Activated CD4-positive, alpha-beta T cell treated with anti-CD3 and anti-CD28 coated beads, Interleukin-2, amount 50 U/mL, for 4 hours (primary cell): Measurements from ENCODE around the gene IFNLR1.

ENCODE experiments used
- DNase-seq, 2 experiments: peaks; one replicate each; pipeline ENCODE4 v3.0.0-alpha.2; 2020

IFNLR1 gene

DNA sequence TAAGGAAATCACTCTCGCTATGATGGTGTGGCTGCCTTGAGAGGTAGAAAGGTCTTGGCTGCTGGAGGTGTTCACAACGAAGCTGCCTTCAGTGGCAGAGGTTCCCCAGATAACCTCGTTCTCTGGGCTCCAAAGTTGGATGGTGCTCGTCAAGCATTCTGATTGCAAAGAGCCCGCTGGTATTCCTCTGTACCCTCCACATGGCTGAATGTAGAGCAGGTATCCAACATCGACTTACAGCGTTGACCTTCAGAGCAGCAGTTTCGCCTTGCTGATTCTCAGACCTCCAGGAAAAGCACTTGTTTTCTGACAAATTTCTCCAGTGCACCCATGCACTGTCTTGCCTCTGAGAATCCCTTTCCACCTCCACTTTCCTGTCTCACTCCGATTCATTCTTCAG is 39.9 kb downstream of the IFNLR1 start:
- no peak for DNase-seq

DNA sequence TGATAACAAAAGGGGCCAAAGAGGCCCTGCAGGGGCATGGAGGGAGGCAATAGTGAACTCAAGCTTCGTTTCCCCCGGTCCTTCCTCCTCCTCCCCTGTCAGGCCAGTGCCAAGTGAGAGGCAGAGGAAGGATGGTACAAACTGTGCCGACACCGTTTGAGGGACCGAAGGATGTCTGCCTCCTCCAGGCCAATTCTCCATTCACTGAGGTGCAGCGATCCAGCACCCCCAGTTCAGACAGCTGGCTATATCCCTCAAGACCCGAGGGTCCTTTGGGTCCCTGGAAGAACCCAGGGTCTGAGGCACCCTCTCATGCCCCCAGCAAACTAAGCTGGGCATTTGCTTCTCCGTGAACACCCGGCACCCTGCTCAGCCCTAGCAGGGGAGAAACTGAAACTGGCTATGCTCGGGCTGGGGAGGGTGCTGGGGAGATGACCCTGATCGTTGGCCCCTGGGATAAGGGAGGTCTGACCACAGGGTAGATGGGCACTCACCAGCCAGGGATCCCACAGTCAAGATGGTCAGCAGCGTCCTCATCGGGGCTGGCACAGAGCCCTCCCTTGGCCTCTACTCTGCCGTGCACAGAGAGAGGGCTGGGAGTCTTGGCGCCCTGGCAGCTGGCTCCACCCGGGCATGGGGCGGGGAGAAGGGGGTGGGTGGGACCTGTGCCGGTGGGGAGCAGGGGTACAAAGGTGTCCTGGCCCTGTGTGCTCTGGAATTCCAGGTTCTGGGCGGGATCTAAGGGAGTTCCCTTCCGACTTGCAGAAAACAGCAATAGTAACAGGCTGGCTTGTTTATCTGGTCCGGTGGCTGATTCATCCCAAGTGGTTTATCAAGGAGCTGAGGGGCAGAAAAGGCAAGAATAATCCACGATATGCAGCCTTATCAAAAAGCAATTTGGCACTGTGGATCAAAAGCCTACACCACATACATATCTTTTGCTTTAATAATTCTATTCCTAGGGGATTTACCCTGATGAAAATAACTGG is 44.2 kb downstream of the IFNLR1 start, which contains the start of gene IL22RA1:
IL22RA1 (minus strand) TSS at position 595 of the 989 bp plus-strand sequence; CDS start at position 537, 58 bp downstream.
- no peak for DNase-seq

DNA sequence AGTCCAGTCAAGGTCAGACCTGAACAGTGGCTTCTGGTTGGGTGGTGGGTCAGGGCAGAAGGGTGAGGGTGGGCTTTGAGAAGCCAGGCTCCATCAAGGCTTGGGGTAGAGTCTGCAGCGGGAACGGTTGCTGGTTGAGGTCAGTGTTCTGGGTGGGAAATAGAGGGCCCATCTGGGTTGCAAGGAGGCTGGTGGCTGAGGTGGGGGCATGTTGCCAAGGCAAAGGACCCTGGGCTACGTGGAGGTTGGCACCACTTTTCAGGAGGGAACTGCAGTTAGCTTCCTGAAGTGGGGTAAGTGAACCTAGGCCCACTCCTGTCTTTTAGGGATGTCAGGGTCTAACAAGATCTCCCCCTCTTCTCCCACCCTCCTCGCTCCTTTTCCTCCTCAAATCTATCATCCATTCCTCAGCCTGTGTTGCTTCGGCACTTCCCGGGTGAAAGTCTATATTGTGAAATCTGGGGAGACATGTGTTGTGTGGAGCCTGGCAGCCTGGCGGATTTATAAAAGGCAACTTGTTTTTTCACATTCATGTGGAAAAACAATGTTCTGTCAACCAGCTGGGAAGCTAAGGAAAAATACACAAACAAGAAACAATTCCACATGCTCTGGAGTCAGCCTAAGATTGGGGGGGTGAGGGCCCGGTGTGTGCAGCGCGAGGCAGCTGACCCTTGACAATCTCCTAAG is 45.6 kb downstream of the IFNLR1 start:
- DNase-seq = no peak

DNA sequence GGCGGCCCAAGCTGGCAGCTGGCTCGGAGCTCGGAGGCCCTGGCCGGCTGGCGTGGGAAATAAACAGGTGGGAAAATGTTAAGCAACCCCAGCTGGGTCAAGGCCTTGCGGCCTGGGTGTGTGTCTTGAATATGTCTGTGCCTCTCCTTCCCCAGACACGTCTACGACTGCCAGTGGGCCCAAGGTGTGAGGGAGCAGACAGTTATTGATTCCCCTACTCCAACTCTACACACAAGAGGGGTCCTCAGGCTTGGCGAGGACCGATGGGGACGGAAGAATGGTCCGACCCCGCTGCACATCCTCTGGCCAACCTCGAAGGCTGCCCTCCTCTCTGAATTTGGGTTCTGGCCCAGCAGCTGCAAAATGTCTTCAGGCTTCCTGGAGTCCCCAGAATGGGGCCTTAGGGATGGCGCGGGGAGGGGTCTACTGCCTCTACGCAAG is 46.3 kb downstream of the IFNLR1 start:
- no peak for DNase-seq

DNA sequence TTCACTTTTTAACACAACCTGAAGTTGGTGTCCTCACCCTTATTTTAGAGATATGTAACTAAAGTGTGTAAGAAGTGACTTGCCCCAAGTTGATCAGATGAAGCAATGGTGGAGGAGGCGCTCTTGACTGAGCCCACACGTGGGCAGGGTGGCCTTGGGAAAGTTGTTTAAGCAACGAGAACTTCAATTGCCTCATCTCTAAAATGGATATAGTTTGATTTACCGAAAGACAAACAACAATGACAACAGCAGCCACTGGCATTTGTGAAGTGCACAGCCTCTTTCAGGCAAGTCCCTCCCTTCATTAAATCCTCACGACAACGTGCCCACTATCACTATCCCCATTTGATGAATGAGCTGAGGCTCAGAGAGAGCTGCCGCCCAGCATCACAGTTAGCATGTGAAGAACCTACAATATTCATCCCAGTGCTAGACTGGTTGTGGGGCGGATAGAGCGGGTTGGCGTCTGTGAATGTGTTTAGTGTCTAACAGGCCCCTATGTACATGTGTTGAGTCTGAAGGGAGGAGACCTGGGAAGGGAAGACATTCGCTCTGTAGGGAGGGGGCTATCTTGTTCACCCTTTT is 47.2 kb downstream of the IFNLR1 start:
- DNase-seq = no peak

DNA sequence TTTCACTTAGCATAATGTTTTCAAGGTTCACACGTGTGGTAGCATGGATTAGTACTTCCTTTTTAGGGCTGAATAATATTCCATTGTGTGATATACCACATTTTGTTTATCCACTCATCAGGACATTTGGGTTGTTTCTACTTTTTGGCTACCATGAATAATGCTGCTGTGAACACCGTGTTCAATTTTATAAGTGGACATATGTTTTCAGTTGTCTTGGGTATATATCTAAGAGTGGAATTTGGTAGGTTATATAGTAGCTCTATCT is 47.9 kb downstream of the IFNLR1 start:
- DNase-seq = no peak

DNA sequence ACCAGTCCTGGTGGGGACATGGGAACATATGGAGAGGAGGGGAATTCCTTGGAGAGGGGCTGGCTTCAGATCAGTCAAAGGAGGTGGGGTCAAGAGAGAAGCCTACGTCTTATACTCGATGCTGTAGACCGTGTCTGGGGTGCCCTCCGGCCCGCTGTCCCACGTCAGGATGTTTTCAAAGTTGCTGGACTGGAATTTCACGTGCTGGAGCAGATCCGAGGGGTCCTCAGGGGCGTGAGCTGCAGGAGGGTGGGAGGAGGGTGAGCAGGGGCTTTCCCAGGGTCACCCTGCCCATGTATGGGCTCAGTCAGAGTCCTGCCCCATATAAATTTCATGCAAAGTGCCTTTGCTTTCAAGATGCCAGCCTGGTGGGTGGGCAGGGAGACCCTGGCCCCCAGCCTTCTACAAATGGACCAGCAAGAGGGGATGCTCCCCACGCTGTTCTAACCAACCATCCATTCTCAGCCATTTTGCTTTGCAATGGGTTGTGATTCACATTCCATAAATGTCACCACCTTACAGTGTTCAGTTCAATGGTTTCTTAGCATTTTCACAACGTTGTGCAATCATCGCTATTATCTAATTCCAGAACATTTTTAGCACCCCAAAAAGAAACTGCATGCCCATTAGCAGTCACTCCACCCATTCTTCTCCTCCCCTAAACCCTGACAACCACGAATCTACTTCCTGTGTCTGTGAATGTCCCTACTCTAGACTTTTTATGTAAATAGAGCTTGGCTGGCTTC is 48.4 kb downstream of the IFNLR1 start:
- DNase-seq = no peak

DNA sequence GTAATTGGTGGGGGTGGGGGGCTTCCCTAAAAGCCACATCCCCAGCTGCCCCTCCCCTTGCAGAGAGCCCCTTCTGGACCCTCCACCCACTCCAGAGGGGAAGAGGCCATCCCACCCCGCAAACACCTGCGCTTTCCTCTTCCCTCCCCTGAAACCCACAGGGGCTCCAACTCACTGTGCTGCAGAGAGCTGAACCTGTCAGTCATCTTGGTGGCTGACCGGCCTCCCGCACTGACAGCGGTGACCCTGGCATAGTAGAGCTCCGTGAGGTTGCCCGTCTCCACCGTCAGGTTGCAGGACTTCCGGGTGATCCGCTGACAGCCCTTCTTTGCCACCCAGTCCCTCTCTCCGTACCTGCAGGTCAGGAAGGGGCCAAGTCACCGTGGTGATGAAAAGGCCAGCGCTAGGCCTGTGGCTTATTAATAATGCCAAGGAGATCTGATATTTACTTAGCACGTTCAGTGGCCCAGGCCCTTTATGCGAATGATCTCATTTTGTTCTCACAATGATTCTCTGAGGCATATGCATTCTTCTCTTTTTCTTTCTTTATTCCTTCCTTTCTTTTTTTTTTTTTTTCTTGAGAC is 50.0 kb downstream of the IFNLR1 start:
- no peak for DNase-seq

DNA sequence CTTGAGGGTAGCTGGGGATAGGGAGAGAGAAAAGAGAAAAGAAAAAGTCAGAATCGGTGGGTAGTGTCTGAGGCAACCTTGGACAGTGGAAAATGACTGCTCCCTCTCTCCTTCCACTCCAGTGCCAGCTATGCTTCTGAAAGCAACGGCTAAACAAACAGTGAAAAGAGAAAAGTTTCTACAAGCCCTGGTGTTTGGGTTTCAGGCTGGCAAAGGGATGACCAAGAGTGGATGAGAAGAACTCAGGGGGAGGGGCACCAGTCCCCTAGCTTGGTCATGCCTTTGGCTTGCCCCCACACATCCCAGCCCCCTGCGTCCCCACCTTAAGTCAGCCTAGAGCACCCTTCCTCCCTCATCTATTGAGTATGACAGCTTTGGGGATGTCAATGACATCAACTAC is 52.7 kb downstream of the IFNLR1 start:
- DNase-seq = no peak

DNA sequence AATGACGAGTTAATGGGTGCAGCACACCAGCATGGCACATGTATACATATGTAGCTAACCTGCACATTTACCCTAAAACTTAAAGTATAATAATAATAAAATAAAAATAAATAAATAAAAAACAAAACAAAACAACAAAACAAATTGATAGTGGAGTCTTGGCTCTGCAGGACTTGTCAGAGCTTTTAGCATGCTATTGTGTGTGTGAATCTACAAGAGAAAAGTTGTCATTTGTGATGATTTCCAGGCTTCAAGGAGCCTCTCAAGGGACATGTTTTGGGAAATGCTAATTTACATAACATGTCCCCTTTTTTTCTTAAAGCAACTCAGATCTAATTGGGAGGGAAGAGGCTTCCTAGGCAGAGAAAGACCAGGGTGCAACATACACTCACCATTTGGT is 53.3 kb downstream of the IFNLR1 start:
- no peak for DNase-seq

DNA sequence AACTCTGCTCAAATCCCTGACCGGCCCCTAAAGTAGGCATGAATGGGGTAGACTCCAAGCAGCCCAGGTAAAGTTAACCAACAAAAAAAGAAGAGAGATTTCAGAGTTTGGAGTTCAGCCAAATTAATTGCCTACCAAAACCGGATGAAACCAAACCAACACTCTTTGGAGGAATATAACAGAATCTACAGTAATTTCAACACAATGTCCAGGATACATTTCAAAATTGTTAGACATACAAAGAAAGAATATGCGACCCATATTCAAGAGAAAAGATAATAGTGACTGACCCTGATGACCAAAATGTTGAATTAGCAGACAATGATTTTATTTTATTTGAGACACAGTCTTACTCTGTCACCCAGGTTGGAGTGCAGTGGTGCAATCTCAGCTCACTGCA is 56.7 kb downstream of the IFNLR1 start:
- no peak for DNase-seq

DNA sequence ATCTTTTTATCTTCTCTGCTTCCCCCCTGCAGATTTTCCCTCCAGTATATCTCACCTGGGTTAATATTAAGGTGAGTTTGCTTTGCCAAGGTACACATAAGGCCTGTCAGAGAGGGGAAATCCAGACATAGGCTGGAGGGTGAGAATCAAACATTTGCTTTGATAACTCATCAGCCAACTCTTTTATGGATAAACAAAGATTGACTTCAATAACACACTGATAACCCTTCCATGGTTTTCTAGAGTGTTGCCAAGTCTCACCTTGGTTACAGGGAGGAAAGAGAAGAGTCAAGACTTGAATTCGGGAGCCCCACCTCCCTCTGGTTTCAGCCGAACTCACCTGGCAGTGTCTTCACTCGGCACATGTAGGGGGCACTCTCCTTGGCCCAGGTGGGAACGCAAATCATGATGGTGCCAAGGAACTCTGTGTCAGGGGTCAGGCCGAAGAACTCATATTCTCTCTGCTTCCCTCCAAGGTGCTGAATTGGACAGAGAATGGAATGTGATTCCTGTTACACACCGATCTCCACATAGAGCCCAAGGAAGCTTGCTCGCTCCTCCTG is 59.2 kb downstream of the IFNLR1 start:
- no peak for DNase-seq

DNA sequence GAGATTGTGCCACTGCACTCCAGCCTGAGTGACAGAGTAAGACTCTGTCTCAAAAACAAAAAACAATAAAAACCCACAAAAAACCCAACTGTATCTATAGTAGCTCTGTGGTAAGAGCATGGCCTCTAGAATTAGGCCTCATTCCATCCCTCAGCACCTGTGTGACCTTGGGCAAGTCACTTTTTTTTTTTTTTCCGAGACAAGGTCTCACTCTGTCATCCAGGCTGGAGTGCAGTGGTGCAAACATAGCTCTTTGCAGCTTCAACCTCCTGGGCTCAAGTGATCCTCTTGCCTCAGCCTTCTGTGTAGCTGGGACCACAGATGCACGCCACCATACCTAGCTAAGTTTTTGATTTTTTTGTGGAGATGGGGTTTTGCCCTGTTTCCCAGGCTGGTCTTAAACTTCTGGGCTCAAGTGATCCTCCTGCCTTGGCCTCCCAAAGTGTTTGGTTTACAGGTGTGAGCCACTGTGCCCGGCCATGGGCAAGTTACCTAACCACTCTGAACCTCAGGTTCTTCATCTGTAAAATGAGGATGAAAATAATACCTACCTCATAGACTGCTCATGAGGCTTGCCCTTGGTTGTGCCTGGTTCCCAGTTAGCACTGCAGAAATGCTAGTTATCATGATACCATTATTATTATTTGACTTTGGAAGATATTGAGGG is 59.8 kb downstream of the IFNLR1 start:
- no peak for DNase-seq

DNA sequence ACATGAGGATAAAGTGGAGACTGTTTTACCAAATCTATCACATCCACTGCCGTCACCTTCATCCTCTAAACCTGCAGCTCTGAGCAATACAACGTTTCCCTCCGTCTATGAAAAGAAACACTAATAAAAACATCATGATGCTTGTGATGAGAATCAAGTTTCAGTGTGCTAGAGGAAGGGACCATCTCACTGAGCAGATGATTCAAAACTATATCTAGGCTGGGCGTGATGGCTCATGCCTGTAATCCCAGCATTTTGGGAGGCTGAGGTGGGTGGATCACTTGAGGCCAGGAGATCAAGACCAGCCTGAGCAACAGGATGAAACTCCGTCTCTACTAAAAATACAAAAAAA is 60.4 kb downstream of the IFNLR1 start:
- no peak for DNase-seq

DNA sequence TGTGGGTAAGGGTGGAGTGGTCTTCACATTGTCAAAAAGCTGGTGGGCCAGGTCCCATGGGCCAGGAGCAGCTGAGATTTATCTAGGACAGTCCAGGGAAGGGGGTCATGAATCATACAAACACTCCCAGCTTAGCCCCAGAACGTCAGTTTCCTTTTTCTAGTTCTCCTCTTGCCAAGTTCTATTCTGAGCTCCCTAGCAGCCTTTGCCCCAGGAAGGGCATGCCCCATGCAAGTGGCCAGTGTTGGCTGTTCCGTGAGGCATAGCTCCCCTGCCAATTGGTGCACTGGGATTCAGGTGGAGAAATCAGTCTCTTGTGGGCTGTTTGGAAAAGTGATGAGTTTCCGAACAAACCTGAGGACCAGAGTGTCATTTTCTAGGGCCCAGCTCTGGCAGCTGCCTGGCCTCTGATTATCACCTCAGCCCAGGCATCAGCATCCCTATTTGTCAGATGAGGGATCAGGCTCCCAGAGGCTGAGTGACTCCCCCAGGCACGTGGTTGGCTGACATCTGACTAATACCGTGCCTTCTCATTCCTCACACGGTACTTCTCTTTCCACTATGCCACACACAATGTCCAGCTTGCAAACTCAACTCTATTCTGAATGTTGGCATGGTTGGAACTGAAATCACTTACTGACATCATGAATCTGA is 60.9 kb downstream of the IFNLR1 start:
- no peak for DNase-seq

DNA sequence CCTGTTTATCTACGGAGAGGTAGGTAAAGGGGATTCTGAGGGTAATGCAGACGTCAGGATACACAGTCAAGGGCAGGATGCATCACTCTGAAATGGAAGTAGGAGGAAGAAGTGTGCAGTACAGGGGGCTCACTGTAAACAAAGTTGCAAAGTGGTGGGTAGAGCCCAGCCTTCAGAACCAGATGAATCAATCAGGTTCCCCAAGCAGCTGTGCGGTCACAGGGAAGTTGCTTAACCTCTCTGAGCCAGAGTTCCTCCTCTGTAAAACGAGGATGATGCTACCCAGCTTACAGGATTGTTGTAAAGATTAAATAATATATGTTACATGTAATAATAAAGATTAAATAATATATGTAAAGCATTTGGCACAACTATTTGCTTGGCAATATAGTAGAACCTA is 61.6 kb downstream of the IFNLR1 start:
- no peak for DNase-seq

DNA sequence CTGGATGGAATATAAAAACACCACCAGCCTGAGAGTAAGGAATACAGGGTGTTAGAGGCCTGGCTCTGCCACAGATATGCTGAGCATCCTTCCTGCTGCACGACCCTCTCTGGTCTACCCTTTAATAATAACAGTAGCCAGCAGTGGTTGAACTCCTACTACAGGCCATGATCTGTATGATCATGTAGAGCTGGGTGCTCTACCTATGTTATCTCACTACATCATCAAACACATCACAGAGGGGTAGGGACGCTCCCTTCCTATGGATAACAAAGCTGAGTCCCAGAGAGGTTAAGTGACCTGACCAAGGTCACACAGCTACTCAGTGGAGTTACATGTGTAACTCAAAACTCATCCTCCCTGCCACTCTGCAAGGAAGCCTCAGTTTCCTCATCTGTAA is 62.1 kb downstream of the IFNLR1 start:
- DNase-seq = no peak

DNA sequence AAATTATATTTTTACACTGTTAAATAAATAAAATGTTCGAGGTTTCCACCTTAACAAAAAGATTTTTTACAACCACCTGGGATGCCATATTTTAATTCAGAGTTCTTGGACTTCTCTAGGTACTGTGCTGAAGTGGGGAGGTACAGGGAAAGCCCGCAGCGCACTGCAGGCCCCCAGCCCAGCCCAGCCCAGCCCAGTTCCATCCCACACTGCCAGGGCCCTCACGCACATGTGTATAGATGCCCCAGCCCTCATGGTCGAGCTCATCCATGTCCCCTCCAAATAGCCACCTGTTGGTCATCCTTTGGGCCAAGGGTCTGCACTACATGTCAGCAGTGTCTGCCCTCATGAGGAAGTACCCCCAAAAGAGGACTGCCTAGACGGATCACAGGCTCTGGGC is 63.5 kb downstream of the IFNLR1 start:
- DNase-seq = no peak

DNA sequence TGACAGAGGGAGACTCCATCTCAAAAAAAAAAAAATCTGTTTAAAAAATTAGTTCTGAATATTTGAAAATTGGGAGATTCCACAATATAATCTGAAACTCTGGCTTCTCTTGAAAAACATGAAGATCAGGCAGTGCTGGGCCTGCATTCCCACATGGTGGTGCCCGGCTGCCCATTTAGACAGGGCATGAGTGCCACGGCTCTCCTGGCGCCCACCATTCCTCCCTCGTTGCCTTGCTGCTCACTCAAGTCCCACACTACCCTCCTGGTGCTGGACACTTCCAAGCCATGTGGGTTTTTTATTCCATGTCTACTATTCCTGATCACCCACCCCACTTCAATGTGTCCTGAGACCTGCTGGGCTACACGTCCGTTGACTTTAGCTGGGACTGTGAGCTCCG is 64.3 kb downstream of the IFNLR1 start:
- DNase-seq = no peak

DNA sequence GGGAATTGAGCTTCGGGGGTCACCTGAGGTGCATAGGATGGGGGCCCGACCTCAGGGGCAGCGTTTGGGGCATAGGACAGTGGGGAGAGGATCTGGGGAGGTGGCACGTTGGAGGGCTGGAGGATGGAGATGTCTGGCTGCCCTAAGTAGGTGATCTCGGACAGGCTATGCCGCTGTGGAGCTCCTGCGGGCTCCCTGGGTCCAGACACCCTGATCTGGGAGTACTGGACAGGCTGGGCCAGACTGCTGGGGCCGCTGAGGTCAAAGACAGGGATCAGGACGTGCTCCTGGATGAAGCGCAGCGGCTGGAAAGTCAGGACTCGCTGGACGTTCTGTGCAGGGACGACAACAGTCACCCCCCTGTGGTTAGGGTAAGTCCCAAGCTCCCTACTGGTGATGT is 65.7 kb downstream of the IFNLR1 start:
- no peak for DNase-seq

DNA sequence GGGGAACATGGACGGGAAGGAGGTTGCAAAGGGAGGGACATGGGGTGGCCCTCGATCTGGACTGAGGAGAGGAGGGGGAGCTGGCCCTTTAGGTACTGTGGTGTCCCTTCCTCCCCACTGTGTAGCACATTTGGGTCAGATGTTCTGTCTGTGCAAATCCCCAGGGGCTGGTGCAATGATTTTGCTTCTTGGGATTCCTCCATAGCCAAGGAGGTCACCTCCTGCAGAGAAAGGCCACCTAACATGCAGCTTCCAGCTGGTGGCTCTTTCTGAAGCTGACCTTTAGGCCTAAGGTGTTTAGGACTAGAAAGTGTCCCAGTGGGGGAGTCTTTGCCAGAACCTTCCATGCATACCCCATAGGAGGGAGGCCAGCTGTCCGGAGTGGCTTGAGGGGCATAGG is 66.1 kb downstream of the IFNLR1 start:
- DNase-seq = no peak
